ENCODE data around the gene NPBWR2. TPM values are rescaled to one million over a fixed set of nuclear protein-coding genes. Genes with fewer than 3 reads are reported as not detected.

The NPBWR2 gene
- total and polyA plus RNA-seq, 4 donors, result not detected

- DNase-seq, result no peak
- Histone ChIP-seq H3K27ac (ENCODE audit: low read depth in 1 of 2, low read length in 2 of 2) (no peak overlapping the region), H3K4me1 (ENCODE audit: control insufficient read depth in 1 of 2, insufficient read depth in 2 of 2, low read length in 2 of 2) (no peaks in the 10 kb centered on the region), H3K4me3 (ENCODE audit: low read length in 2 of 2) (no peak overlapping the region), H3K27me3 (ENCODE audit: control insufficient read depth in 1 of 2, insufficient read depth in 2 of 2, low read length in 1 of 2) (no peaks in the 10 kb centered on the region), H3K36me3 (ENCODE audit: control insufficient read depth in 1 of 2, insufficient read depth in 2 of 2, low read length in 1 of 2) (no peaks in the 10 kb centered on the region), H3K9me3 (ENCODE audit: control insufficient read depth, low read length) (no peaks in the 10 kb centered on the region)
- intact Hi-C loops (cut with DNase I), result no loop called here
- WGBS, 2 donors, result 29 to 36% methylated on average over 16 to 17 of the region's 17 CpGs
- peak; percentile 12 for ATAC-seq (ENCODE audit: low FRiP score)
These were observed 53.3 kb downstream of the NPBWR2 start for GRCh38 chr20:64053841-64054661.

Small RNAs within 50 kb of the gene (microRNA-seq; reads per million reads assigned to microRNA genes)
- gene MIR6813, result 0 to 2.0 reads per million in 2 donors

Other genes starting within 250 kb of the NPBWR2 start
- not detected for gene ABHD16B, start 246.1 kb downstream of the NPBWR2 start, total RNA-seq
- gene ABHD16B, start 246.1 kb downstream of the NPBWR2 start, polyA plus RNA-seq, result under 1 TPM in 1 of 2 donors, not detected in 1; 0.38 TPM
- gene TPD52L2, start 242.3 kb downstream of the NPBWR2 start, total RNA-seq, result 100 to 1,000 TPM in 1 of 2 donors, 10 to 100 TPM in 1; 91.2 to 110 TPM
- 100 to 1,000 TPM in 1 of 2 donors, 10 to 100 TPM in 1; 89.8 to 112 TPM for gene TPD52L2, start 242.3 kb downstream of the NPBWR2 start, polyA plus RNA-seq
- gene DNAJC5, start 212.4 kb downstream of the NPBWR2 start, total RNA-seq, result 10 to 100 TPM; 34.6 to 38.1 TPM
- gene DNAJC5, start 212.4 kb downstream of the NPBWR2 start, polyA plus RNA-seq, result 10 to 100 TPM; 16.2 to 17.2 TPM
- gene UCKL1, start 151.1 kb downstream of the NPBWR2 start, total RNA-seq, result 10 to 100 TPM; 27.2 to 39.5 TPM
- gene UCKL1, start 151.1 kb downstream of the NPBWR2 start, polyA plus RNA-seq, result 10 to 100 TPM; 24.3 to 85.0 TPM
- 10 to 100 TPM; 10.8 to 16.5 TPM for gene ZNF512B, start 137.6 kb downstream of the NPBWR2 start, total RNA-seq
- gene ZNF512B, start 137.6 kb downstream of the NPBWR2 start, polyA plus RNA-seq, result 10 to 100 TPM in 1 of 2 donors, 1 to 10 TPM in 1; 1.5 to 10.8 TPM
- gene SAMD10, start 127.9 kb downstream of the NPBWR2 start, total RNA-seq, result 1 to 10 TPM in 1 of 2 donors, under 1 TPM in 1; 0.84 to 4.1 TPM
- gene SAMD10, start 127.9 kb downstream of the NPBWR2 start, polyA plus RNA-seq, result 1 to 10 TPM; 1.8 to 2.0 TPM
- 10 to 100 TPM; 50.3 to 59.1 TPM for gene PRPF6, start 126.4 kb downstream of the NPBWR2 start, total RNA-seq
- 10 to 100 TPM; 20.9 to 53.3 TPM for gene PRPF6, start 126.4 kb downstream of the NPBWR2 start, polyA plus RNA-seq
- gene C20orf204, start 71.4 kb downstream of the NPBWR2 start, total RNA-seq, result 1 to 10 TPM; 1.7 to 2.8 TPM
- 1 to 10 TPM in 1 of 2 donors, not detected in 1; 2.1 TPM for gene C20orf204, start 71.4 kb downstream of the NPBWR2 start, polyA plus RNA-seq
- 100 to 1,000 TPM in 1 of 2 donors, 10 to 100 TPM in 1; 43.2 to 186 TPM for gene SOX18, start 57.9 kb downstream of the NPBWR2 start, total RNA-seq
- 1 to 10 TPM; 1.3 to 2.6 TPM for gene SOX18, start 57.9 kb downstream of the NPBWR2 start, polyA plus RNA-seq
- 10 to 100 TPM; 45.5 to 71.1 TPM for gene TCEA2, start 44.4 kb downstream of the NPBWR2 start, total RNA-seq
- 10 to 100 TPM; 26.2 to 80.1 TPM for gene TCEA2, start 44.4 kb downstream of the NPBWR2 start, polyA plus RNA-seq
- gene RGS19, start 28.0 kb downstream of the NPBWR2 start, total RNA-seq, result 10 to 100 TPM; 19.0 to 20.1 TPM
- gene RGS19, start 28.0 kb downstream of the NPBWR2 start, polyA plus RNA-seq, result 10 to 100 TPM; 10.8 to 23.8 TPM
- gene OPRL1, start 27.5 kb downstream of the NPBWR2 start, total RNA-seq, result 1 to 10 TPM in 1 of 2 donors, under 1 TPM in 1; 0.78 to 2.9 TPM
- 1 to 10 TPM in 1 of 2 donors, under 1 TPM in 1; 0.72 to 1.1 TPM for gene OPRL1, start 27.5 kb downstream of the NPBWR2 start, polyA plus RNA-seq
- not detected for gene LKAAEAR1, start 23.2 kb downstream of the NPBWR2 start, total RNA-seq
- not detected for gene LKAAEAR1, start 23.2 kb downstream of the NPBWR2 start, polyA plus RNA-seq
- gene MYT1, start 56.9 kb upstream of the NPBWR2 start, total RNA-seq, result not detected
- not detected for gene MYT1, start 56.9 kb upstream of the NPBWR2 start, polyA plus RNA-seq
- gene PCMTD2, start 148.2 kb upstream of the NPBWR2 start, total RNA-seq, result 10 to 100 TPM; 38.7 to 71.4 TPM
- 10 to 100 TPM; 14.9 to 50.2 TPM for gene PCMTD2, start 148.2 kb upstream of the NPBWR2 start, polyA plus RNA-seq